Fibroblast of mammary gland (primary cell): ENCODE results near the gene ATG7.

Experiments
- DNase-seq: peaks from one replicate; pipeline ENCODE4 v3.0.0-alpha.2; 2010; ENCODE audit warnings: low read depth
- H3K4me3 ChIP-seq: 2 replicates; pipeline ENCODE4 v1.5.1; 2011; ENCODE audit warnings: low read depth, mild to moderate bottlenecking, low read length, moderate library complexity; ENCODE audit not compliant: control insufficient read depth
- TF ChIP-seq, protein P1 (sequence below): conservative IDR thresholded peaks from 2 replicates; pipeline ENCODE4 v1.5.1; 2011; ENCODE audit warnings: low read depth, low read length, inconsistent platforms; ENCODE audit not compliant: control insufficient read depth, insufficient read depth

The ATG7 gene

DNA sequence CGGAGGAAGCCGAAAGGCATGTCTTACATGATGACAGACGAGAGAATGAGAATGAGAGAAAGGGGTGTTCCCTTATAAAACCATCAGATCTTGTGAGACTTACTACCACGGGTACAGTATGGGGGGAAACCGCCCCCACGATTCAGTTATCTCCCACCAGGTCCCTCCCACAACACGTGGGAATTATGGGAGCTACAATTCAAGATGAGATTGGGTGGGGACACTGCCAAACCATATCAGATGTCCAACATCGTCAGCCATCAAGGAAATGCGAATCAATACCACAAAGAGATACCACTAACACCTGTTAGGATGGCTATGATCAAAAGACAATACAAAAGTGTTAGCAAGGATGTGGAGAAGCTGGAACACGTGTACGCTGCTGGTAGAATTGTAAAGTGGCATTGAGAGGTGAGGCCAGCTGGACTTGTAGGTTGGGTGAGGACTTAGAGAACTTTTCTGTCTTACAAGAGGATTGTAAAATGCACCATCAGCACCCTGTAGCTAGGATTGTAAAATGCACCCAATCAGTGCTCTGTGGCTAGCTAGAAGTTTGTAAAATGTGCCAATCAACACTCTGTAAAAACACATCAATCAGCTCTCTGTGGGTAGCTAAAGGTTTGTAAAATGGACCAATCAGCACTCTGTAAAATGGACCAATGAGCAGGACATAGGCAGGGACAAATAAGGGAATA is 334.0 kb downstream of the ATG7 start:
- DNase-seq: no peak
- TF ChIP-seq, protein P1, sequence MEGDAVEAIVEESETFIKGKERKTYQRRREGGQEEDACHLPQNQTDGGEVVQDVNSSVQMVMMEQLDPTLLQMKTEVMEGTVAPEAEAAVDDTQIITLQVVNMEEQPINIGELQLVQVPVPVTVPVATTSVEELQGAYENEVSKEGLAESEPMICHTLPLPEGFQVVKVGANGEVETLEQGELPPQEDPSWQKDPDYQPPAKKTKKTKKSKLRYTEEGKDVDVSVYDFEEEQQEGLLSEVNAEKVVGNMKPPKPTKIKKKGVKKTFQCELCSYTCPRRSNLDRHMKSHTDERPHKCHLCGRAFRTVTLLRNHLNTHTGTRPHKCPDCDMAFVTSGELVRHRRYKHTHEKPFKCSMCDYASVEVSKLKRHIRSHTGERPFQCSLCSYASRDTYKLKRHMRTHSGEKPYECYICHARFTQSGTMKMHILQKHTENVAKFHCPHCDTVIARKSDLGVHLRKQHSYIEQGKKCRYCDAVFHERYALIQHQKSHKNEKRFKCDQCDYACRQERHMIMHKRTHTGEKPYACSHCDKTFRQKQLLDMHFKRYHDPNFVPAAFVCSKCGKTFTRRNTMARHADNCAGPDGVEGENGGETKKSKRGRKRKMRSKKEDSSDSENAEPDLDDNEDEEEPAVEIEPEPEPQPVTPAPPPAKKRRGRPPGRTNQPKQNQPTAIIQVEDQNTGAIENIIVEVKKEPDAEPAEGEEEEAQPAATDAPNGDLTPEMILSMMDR: no peak
- H3K4me3 ChIP-seq: no peak overlapping the region

DNA sequence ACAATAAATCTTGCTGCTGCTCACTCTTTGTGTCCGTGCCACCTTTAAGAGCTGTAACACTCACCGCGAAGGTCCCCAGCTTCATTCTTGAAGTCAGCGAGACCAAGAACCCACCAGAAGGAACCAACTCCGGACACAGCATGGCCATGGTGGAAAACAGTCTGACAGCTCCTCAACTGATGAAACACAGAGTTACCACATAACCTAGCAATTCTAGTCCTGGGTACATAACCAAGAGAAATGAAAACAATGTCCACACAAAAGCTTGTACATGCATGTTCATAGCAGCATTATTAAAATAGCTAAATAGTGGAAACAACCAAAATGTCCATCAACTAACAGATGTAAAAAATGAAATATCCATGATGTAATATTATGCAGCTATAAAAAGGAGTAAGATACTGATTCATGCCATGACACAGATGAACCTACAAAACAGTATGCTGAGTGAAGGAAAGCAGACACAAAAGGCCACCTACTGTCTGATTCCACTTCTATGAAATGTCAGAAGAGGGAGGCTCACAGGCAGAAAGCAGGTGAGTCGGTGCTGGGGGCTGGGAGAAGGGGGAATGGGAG is 334.8 kb downstream of the ATG7 start:
- TF ChIP-seq, protein P1: no peak
- H3K4me3 ChIP-seq: no peak overlapping the region
- no peak for DNase-seq
